G401 (cell line): Measurements from ENCODE around the gene CDK11A. TPM values are rescaled to one million over a fixed set of nuclear protein-coding genes. Genes with fewer than 3 reads are reported as not detected.
A peak's percentile ranks its signal among the peaks of the same experiment; 100 is the strongest.
"Not testable (repeated sequence)": the region's sequence is repeated elsewhere in the genome, so short reads cannot be mapped to it uniquely, and the experiment has no call there.

Source experiments
- DNase-seq: peaks from one replicate; pipeline ENCODE4 v3.0.0-alpha.2; 2015; ENCODE audit warnings: low spot score
- in situ Hi-C: cut with HindIII; loops from 2 replicates; pipeline ENCODE4 v1.10.0; 2016; ENCODE audit warnings: low sequenced_read_pairs, mixed read lengths
- total RNA-seq: library from RNA; depleted of rRNA; stranded (reverse); fragments of >200 nt; shearing (Covaris generic); gene quantifications from 2 replicates; pipeline ENCODE4 v1.2.3, GENCODE V29; 2014

The CDK11A gene
- total RNA-seq, 1 experiment from 2014 or later: 11.7 TPM

GRCh38 chr1:1692714-1693647 lies 31.2 kb downstream of the CDK11A start, which contains the start of gene SLC35E2B:
Gene SLC35E2B (minus strand): TSS chr1:1692795. CDS start chr1:1676699, 16,096 bp downstream.
- DNase-seq: peak; percentile 90
- in situ Hi-C loops: not testable (repeated sequence)

- DNase-seq: peak; percentile 74
These were observed 31.8 kb downstream of the CDK11A start for GRCh38 chr1:1692324-1692713.

GRCh38 chr1:1691443-1691842 lies 32.7 kb downstream of the CDK11A start:
- DNase-seq, in situ Hi-C loops: not testable (repeated sequence)

More at GRCh38 chr1:1692324-1692713, 31.8 kb downstream of the CDK11A start:
- in situ Hi-C loops: not testable (repeated sequence)

GRCh38 chr1:1689526-1689925 lies 34.6 kb downstream of the CDK11A start:
- in situ Hi-C loops, DNase-seq: not testable (repeated sequence)

GRCh38 chr1:1687846-1688245 lies 36.3 kb downstream of the CDK11A start:
- in situ Hi-C loops: no loop called here

GRCh38 chr1:1684031-1684681 lies 40.0 kb downstream of the CDK11A start:
- in situ Hi-C loops: no loop called here
- DNase-seq: no peak

More at GRCh38 chr1:1687846-1688245, 36.3 kb downstream of the CDK11A start:
- no peak for DNase-seq

GRCh38 chr1:1683104-1683905 lies 40.9 kb downstream of the CDK11A start:
- no peak for DNase-seq
- in situ Hi-C loops: no loop called here

- in situ Hi-C loops: no loop called here
- no peak for DNase-seq
These were observed 43.3 kb downstream of the CDK11A start for GRCh38 chr1:1680912-1681273.

- no peak for DNase-seq
- in situ Hi-C loops: no loop called here
These were observed 43.9 kb downstream of the CDK11A start for GRCh38 chr1:1680031-1680911.

- in situ Hi-C loops: no loop called here
- DNase-seq: no peak
These were observed 45.4 kb downstream of the CDK11A start for GRCh38 chr1:1678581-1679380.

- no peak for DNase-seq
These were observed 46.2 kb downstream of the CDK11A start for GRCh38 chr1:1677718-1678580.

GRCh38 chr1:1676087-1676486 lies 48.1 kb downstream of the CDK11A start:
- DNase-seq: peak; percentile 12
- in situ Hi-C loops: not testable (repeated sequence)

More at GRCh38 chr1:1677718-1678580, 46.2 kb downstream of the CDK11A start:
- in situ Hi-C loops: no loop called here

- DNase-seq, in situ Hi-C loops: not testable (repeated sequence)
These were observed 48.9 kb downstream of the CDK11A start for GRCh38 chr1:1675218-1675617.

GRCh38 chr1:1674806-1675205 lies 49.4 kb downstream of the CDK11A start:
- DNase-seq, in situ Hi-C loops: not testable (repeated sequence)

GRCh38 chr1:1672181-1672965 lies 51.8 kb downstream of the CDK11A start:
- DNase-seq: no peak
- in situ Hi-C loops: no loop called here
